ENCODE measurements around the gene ROR1.

DNA sequence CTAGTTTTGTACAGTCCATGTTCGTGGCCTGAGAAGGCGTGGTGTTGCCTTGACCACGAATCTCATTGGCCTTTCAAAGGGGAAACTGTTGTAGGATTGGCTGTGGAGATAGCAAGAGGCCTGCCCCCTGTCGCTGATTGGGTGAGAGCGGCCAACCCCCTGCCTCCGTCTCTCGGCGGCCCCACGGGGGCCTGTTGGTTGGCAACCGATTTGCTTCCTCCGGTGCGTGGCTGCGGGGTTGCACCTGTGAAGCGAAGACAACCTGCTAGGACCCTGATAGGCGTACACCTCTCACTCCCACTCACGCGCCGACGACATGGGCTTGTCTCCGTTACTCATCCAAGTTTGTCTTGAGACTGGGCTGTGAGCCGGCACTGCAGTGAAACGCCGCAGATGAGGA, 429.6 kb downstream of the ROR1 start, which contains the start of gene UBE2U:
- TF ChIP-seq, protein P1, sequence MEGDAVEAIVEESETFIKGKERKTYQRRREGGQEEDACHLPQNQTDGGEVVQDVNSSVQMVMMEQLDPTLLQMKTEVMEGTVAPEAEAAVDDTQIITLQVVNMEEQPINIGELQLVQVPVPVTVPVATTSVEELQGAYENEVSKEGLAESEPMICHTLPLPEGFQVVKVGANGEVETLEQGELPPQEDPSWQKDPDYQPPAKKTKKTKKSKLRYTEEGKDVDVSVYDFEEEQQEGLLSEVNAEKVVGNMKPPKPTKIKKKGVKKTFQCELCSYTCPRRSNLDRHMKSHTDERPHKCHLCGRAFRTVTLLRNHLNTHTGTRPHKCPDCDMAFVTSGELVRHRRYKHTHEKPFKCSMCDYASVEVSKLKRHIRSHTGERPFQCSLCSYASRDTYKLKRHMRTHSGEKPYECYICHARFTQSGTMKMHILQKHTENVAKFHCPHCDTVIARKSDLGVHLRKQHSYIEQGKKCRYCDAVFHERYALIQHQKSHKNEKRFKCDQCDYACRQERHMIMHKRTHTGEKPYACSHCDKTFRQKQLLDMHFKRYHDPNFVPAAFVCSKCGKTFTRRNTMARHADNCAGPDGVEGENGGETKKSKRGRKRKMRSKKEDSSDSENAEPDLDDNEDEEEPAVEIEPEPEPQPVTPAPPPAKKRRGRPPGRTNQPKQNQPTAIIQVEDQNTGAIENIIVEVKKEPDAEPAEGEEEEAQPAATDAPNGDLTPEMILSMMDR (IDR thresholded peaks at IDR 0.05; ENCODE audit: borderline replicate concordance, extremely low read depth, low read length, poor library complexity, severe bottlenecking), result no peak
- TF ChIP-seq EZH2 (IDR thresholded peaks at IDR 0.05; ENCODE audit: borderline replicate concordance, low read depth, low read length, severe bottlenecking), result no peak
